HepG2 (cell line): Measurements from ENCODE around the gene LRRC17.

Experiments
- ETS1 ChIP-seq: sonication (generic); formaldehyde crosslinking; IDR thresholded peaks from 2 replicates; pipeline ENCODE4 v1.4.0; 2020; ENCODE audit warnings: missing genetic modification reagents
- MNT ChIP-seq: fragments of 450-650 bp; IDR thresholded peaks from 2 replicates; pipeline ENCODE4 v1.6.1; 2016
- SMAD3 ChIP-seq: sonication (generic); formaldehyde crosslinking; IDR thresholded peaks from 2 replicates; pipeline ENCODE4 v1.4.0; 2020; ENCODE audit warnings: missing genetic modification reagents

GRCh38 chr7:102991077-102991539, 78.3 kb downstream of the LRRC17 start:
- TF ChIP-seq SMAD3 (CRISPR knock-in tag) = no peak
- no peak for TF ChIP-seq MNT
- no peak for TF ChIP-seq ETS1
